Measurements from ENCODE around the gene CTNNA1.
A peak's percentile ranks its signal among the peaks of the same experiment; 100 is the strongest.
"Not testable (repeated sequence)": the region's sequence is repeated elsewhere in the genome, so short reads cannot be mapped to it uniquely, and the experiment has no call there.

Gene CTNNA1

GRCh38 chr5:138903130-138903775 lies 150.0 kb downstream of the CTNNA1 start:
- DNase-seq = peak; percentile 69

GRCh38 chr5:138905541-138905940 lies 152.3 kb downstream of the CTNNA1 start:
- peak; percentile 74 for DNase-seq

GRCh38 chr5:138909734-138910133 lies 156.5 kb downstream of the CTNNA1 start:
- DNase-seq = no peak

GRCh38 chr5:138910546-138911185 lies 157.4 kb downstream of the CTNNA1 start:
- peak; percentile 32 for DNase-seq

GRCh38 chr5:138911441-138911840 lies 158.2 kb downstream of the CTNNA1 start:
- DNase-seq = no peak

GRCh38 chr5:138912093-138912492 lies 158.9 kb downstream of the CTNNA1 start:
- DNase-seq = no peak

- no peak for DNase-seq
Observed at GRCh38 chr5:138913773-138914172, 160.5 kb downstream of the CTNNA1 start.

- DNase-seq = no peak
Observed at GRCh38 chr5:138914338-138914737, 161.1 kb downstream of the CTNNA1 start.

- DNase-seq = no peak
Observed at GRCh38 chr5:138918686-138919085, 165.5 kb downstream of the CTNNA1 start.

- no peak for DNase-seq
Observed at GRCh38 chr5:138920181-138920580, 167.0 kb downstream of the CTNNA1 start.

- DNase-seq = not testable (repeated sequence)
Observed at GRCh38 chr5:138921362-138921761, 168.1 kb downstream of the CTNNA1 start.

- DNase-seq = no peak
Observed at GRCh38 chr5:138922494-138922893, 169.3 kb downstream of the CTNNA1 start.

GRCh38 chr5:138925090-138925635 lies 171.9 kb downstream of the CTNNA1 start:
- DNase-seq = no peak

- no peak for DNase-seq
Observed at GRCh38 chr5:138926257-138926656, 173.0 kb downstream of the CTNNA1 start.

- no peak for DNase-seq
Observed at GRCh38 chr5:138926688-138927448, 173.6 kb downstream of the CTNNA1 start.

GRCh38 chr5:138927544-138927943 lies 174.3 kb downstream of the CTNNA1 start:
- DNase-seq = no peak

GRCh38 chr5:138927979-138928378 lies 174.8 kb downstream of the CTNNA1 start:
- no peak for DNase-seq

- DNase-seq = no peak
Observed at GRCh38 chr5:138929571-138929955, 176.3 kb downstream of the CTNNA1 start.

GRCh38 chr5:138930371-138931097 lies 177.3 kb downstream of the CTNNA1 start:
- no peak for DNase-seq

GRCh38 chr5:138932171-138932810 lies 179.1 kb downstream of the CTNNA1 start:
- no peak for DNase-seq

GRCh38 chr5:138933522-138934290 lies 180.5 kb downstream of the CTNNA1 start:
- DNase-seq = no peak

- DNase-seq = no peak
Observed at GRCh38 chr5:138934971-138935370, 181.7 kb downstream of the CTNNA1 start.
